GM18517 (cell line): ENCODE results near the gene PCYT2.
A peak's percentile ranks its signal among the peaks of the same experiment; 100 is the strongest.
"Not testable (repeated sequence)": the region's sequence is repeated elsewhere in the genome, so short reads cannot be mapped to it uniquely, and the experiment has no call there.

Experiments used
- ATAC-seq: cut with Tn5 transposase; IDR thresholded peaks from one replicate; pipeline ENCODE4 v1.9.1; 2021; ENCODE audit warnings: mild to moderate bottlenecking, moderate library complexity; ENCODE audit not compliant: unreplicated experiment

The PCYT2 gene

GRCh38 chr17:81911277-81911961, at the start of gene PCYT2:
TSS of gene PCYT2 (minus strand) at chr17:81911399. CDS start at chr17:81911355, 44 bp downstream.
- peak; percentile 43 for ATAC-seq

- ATAC-seq, result no peak
Observed at GRCh38 chr17:81960130-81960958, 49.1 kb upstream of the PCYT2 start.

- no peak for ATAC-seq
Observed at GRCh38 chr17:81959362-81960129, 48.3 kb upstream of the PCYT2 start.

GRCh38 chr17:81958633-81959342, 47.6 kb upstream of the PCYT2 start:
- no peak for ATAC-seq

GRCh38 chr17:81957691-81958432, 46.7 kb upstream of the PCYT2 start:
- no peak for ATAC-seq

- no peak for ATAC-seq
Observed at GRCh38 chr17:81956607-81957589, 45.7 kb upstream of the PCYT2 start.

- ATAC-seq, result no peak
Observed at GRCh38 chr17:81955756-81956544, 44.8 kb upstream of the PCYT2 start.

- ATAC-seq, result no peak
Observed at GRCh38 chr17:81955058-81955681, 44.0 kb upstream of the PCYT2 start.

GRCh38 chr17:81954131-81955057, 43.2 kb upstream of the PCYT2 start:
- ATAC-seq, result no peak

GRCh38 chr17:81953443-81953842, 42.2 kb upstream of the PCYT2 start:
- not testable (repeated sequence) for ATAC-seq

- no peak for ATAC-seq
Observed at GRCh38 chr17:81952792-81953228, 41.6 kb upstream of the PCYT2 start.

- ATAC-seq, result no peak
Observed at GRCh38 chr17:81951785-81952684, 40.8 kb upstream of the PCYT2 start.

GRCh38 chr17:81950501-81950900, 39.3 kb upstream of the PCYT2 start:
- ATAC-seq, result no peak

GRCh38 chr17:81948635-81949378, 37.6 kb upstream of the PCYT2 start:
- ATAC-seq, result no peak

- no peak for ATAC-seq
Observed at GRCh38 chr17:81947189-81947588, 36.0 kb upstream of the PCYT2 start, which contains the start of gene MYADML2. TSS of gene MYADML2 (minus strand) at chr17:81947233. CDS start at chr17:81941741, 5,492 bp downstream.
